Measurements from ENCODE around the gene FAM120B. TPM values are rescaled to one million over a fixed set of nuclear protein-coding genes. Genes with fewer than 3 reads are reported as not detected.

The FAM120B gene
- total and polyA plus RNA-seq, 2 of the 4 experiments (the other 2 are of a cell fraction) = 15.3 to 28.0 TPM

- Histone ChIP-seq H4K5ac (ENCODE audit: low read depth, low read length) (no peak overlapping the region), H3K9ac (ENCODE audit: low read depth, low read length) (no peak overlapping the region), H3K4me2 (ENCODE audit: low read depth, low read length) (no peak overlapping the region), H3K4ac (ENCODE audit: low read depth, low read length) (no peak overlapping the region), H3K4me1 (ENCODE audit: control insufficient read depth, insufficient read depth, low read length) (peaks cover 1% of the 10 kb centered on the region; the same call in 1 of the 2 replicates), H3K23ac (ENCODE audit: low read depth, low read length) (no peak overlapping the region), H3K18ac (ENCODE audit: low read depth, low read length) (no peak overlapping the region), H3K14ac (replicated peaks; ENCODE audit: low read depth, low read length) (no peak overlapping the region), H4K8ac (ENCODE audit: low read depth in 2 of 2, low read length in 2 of 2) (no peak overlapping the region), H2BK120ac (ENCODE audit: low read depth, low read length) (no peak overlapping the region), H3K4me3 (ENCODE audit: insufficient read depth, low read depth, low read length) (no peak overlapping the region), H3K79me1 (ENCODE audit: low read depth in 1 of 2, low read length in 2 of 2) (no peaks in the 10 kb centered on the region), H2BK5ac (ENCODE audit: low read depth, low read length, poor library complexity, severe bottlenecking) (no peak overlapping the region), H2AK9ac (replicated peaks; ENCODE audit: low read depth, low read length, poor library complexity) (no peak overlapping the region), H2AK5ac (ENCODE audit: low read depth, low read length) (no peak overlapping the region), H2BK15ac (ENCODE audit: low read depth, low read length) (no peak overlapping the region), H3K36me3 (ENCODE audit: control insufficient read depth, insufficient read depth, low read length) (no peaks in the 10 kb centered on the region), H4K91ac (ENCODE audit: insufficient read depth, low read depth, low read length) (no peak overlapping the region), H4K20me1 (ENCODE audit: insufficient read depth, low read length) (no peaks in the 10 kb centered on the region), H3K9me3 (ENCODE audit: control insufficient read depth, insufficient read depth, low read length) (no peaks in the 10 kb centered on the region), H3K56ac (ENCODE audit: extremely low read depth, insufficient read depth, low read length) (no peak overlapping the region), H3K27me3 (ENCODE audit: control insufficient read depth, insufficient read depth, low read length) (peaks cover 2% of the 10 kb centered on the region; the same call in 1 of the 2 replicates), H2BK20ac (ENCODE audit: low read depth, low read length) (no peak overlapping the region), H3K27ac (ENCODE audit: insufficient read depth, low read length) (no peak overlapping the region), H3K9me1 (ENCODE audit: insufficient read depth, low read length) (0 out of 2 replicates have a peak, but pooled peaks cover 3% of the 10 kb centered on the region), H2AFZ (replicated peaks; ENCODE audit: low read length, poor library complexity) (no peak overlapping the region)
- DNase-seq (no peak), ATAC-seq (ENCODE audit: low read depth) (no peak)
- TF ChIP-seq USF2 (IDR thresholded peaks at IDR 0.05; ENCODE audit: low read depth, low read length) = no peak
- no peak for TF ChIP-seq NFE2L2 (IDR thresholded peaks at IDR 0.05; ENCODE audit: low read depth, low read length)
- no peak for TF ChIP-seq MXI1 (IDR thresholded peaks at IDR 0.05; ENCODE audit: borderline replicate concordance, low read depth, low read length)
- in situ Hi-C loops (cut with MboI; ENCODE audit: low sequenced_read_pairs) = no loop called here
- no TSS peak for BruUV-seq (replicated peaks)
- POLR2A ChIA-PET (ENCODE audit: unreplicated experiment) = no interaction called here
- intact Hi-C loops (cut with micrococcal nuclease) = no loop called here
- 100% methylated on average over 7 of the region's 26 CpGs; no CpG with 5 or more reads in 1 of the 2 experiments for WGBS, 2 experiments (ENCODE audit: extremely low coverage in 2 of 2, insufficient read length in 1 of 2)
- dilution Hi-C loops (cut with HindIII; ENCODE audit: low sequenced_read_pairs, unreplicated experiment) = no loop called here
- CTCF ChIA-PET = no interaction called here
Observed at GRCh38 chr6:170455335-170455979, 148.9 kb downstream of the FAM120B start.
